HCT116 (cell line): Measurements from ENCODE around the gene METTL21C. TPM values are rescaled to one million over a fixed set of nuclear protein-coding genes. Genes with fewer than 3 reads are reported as not detected.

Experiments
- ATAC-seq: fragments of 200-7000 bp; cut with Tn5 transposase; 2 replicates; pipeline ENCODE4 v1.9.1; 2020; ENCODE audit warnings: mild to moderate bottlenecking, moderate library complexity
- BruUV-seq: library from RNA; stranded (reverse); fragments of 400-500 nt; replicated peaks from 2 replicates; lab custom pipeline; 2021; lab: Mats Ljungman, UMichigan
- CTCF ChIA-PET: fragments of 300-600 bp; sonication (Branson Sonifier 250); formaldehyde crosslinking; loops from one replicate; lab custom pipeline; 2021; ENCODE audit warnings: antibody characterized with exemption; lab: Charles Lee
- POLR2A ChIA-PET: fragments of 300-600, 350-600 bp; sonication (Branson Sonifier 250); formaldehyde crosslinking; loops from one replicate; lab custom pipeline; 2021; ENCODE audit warnings: antibody characterized with exemption; lab: Charles Lee
- RAD21 ChIA-PET, 2 experiments: fragments of 300-600 bp; sonication (Branson Sonifier 250); formaldehyde crosslinking; loops; one replicate each; lab custom pipeline; 2023; ENCODE audit warnings: low total read pairs in 2 of 2; ENCODE audit not compliant: uncharacterized antibody in 2 of 2, unreplicated experiment in 2 of 2, low non-redundant PET in 1 of 2; lab: Charles Lee
- DNase-seq: peaks from one replicate; pipeline ENCODE4 v3.0.0-alpha.2; 2010; ENCODE audit warnings: low read depth, low spot score
- H2AFZ ChIP-seq: fragments of 200-600 bp; shearing (Covaris generic), sonication (generic); 2 replicates; pipeline ENCODE4 v1.6.1; 2017; ENCODE audit warnings: low read depth, mixed run types, mixed read lengths, antibody characterized with exemption, low read length; ENCODE audit not compliant: poor library complexity, severe bottlenecking
- H3K27ac ChIP-seq: 2 replicates; pipeline ENCODE4 v1.5.1; 2012; ENCODE audit warnings: low read depth, low read length
- H3K27me3 ChIP-seq: fragments of 200-600 bp; sonication (generic); 2 replicates; pipeline ENCODE4 v1.6.1; 2016; ENCODE audit warnings: mixed run types, low read length, mixed read lengths; ENCODE audit not compliant: insufficient read depth
- H3K36me3 ChIP-seq, 2 experiments: fragments of 200-500 bp in 1 of 2; fragments of 200-600 bp in 1 of 2; sonication (Bioruptor generic) in 1 of 2; sonication (generic) in 1 of 2; 2 replicates each; pipeline versions ENCODE4 v1.5.1 to v1.6.1; 2014 to 2016; ENCODE audit warnings: low read length in 2 of 2, inconsistent platforms in 1 of 2, mixed read lengths in 1 of 2, mixed run types in 1 of 2; ENCODE audit not compliant: insufficient read depth in 2 of 2, control insufficient read depth in 1 of 2
- H3K4me1 ChIP-seq, 2 experiments: fragments of 200-600 bp in 1 of 2; sonication (generic) in 1 of 2; 2 replicates each; pipeline versions ENCODE4 v1.5.1 to v1.6.1; 2012 to 2017; ENCODE audit warnings: low read length in 2 of 2, inconsistent platforms in 1 of 2, mild to moderate bottlenecking in 1 of 2, mixed read lengths in 1 of 2, mixed run types in 1 of 2, moderate library complexity in 1 of 2; ENCODE audit not compliant: insufficient read depth in 2 of 2, control insufficient read depth in 1 of 2
- H3K4me2 ChIP-seq: fragments of 200-600 bp; sonication (generic); 2 replicates; pipeline ENCODE4 v1.6.1; 2017; ENCODE audit warnings: mixed run types, low read length, mixed read lengths
- H3K4me3 ChIP-seq, 2 experiments: fragments of 200-600 bp in 1 of 2; sonication (generic) in 1 of 2; replicated peaks in 1 of 2; 2 replicates each; pipeline ENCODE4 v1.5.1; 2011 to 2016; ENCODE audit warnings: low read length in 2 of 2, control low read depth in 1 of 2, low read depth in 1 of 2, mild to moderate bottlenecking in 1 of 2, mixed read lengths in 1 of 2, mixed run types in 1 of 2
- H3K79me2 ChIP-seq: fragments of 200-600 bp; sonication (generic); 2 replicates; pipeline ENCODE4 v1.6.1; 2017; ENCODE audit warnings: mild to moderate bottlenecking, mixed run types, low read length, moderate library complexity, mixed read lengths; ENCODE audit not compliant: insufficient read depth
- H3K9ac ChIP-seq: fragments of 200-600 bp; sonication (generic); 2 replicates; pipeline ENCODE4 v1.6.1; 2016; ENCODE audit warnings: low read length, mixed read lengths
- H3K9me2 ChIP-seq: fragments of 200-600 bp; sonication (generic), shearing (Covaris generic); 2 replicates; pipeline ENCODE4 v1.6.1; 2017; ENCODE audit warnings: mixed run types, mild to moderate bottlenecking, moderate library complexity; ENCODE audit not compliant: insufficient read depth
- H3K9me3 ChIP-seq, 2 experiments: fragments of 200-500 bp in 1 of 2; fragments of 200-600 bp in 1 of 2; sonication (Bioruptor generic) in 1 of 2; sonication (generic) in 1 of 2; 2 replicates each; pipeline ENCODE4 v1.6.1; 2014 to 2017; ENCODE audit warnings: low read length in 2 of 2, mixed read lengths in 2 of 2, inconsistent platforms in 1 of 2, low read depth in 1 of 2, mild to moderate bottlenecking in 1 of 2, mixed run types in 1 of 2, moderate library complexity in 1 of 2; ENCODE audit not compliant: control insufficient read depth in 1 of 2, insufficient read depth in 1 of 2
- H4K20me1 ChIP-seq: fragments of 200-600 bp; sonication (generic), shearing (Covaris generic); 2 replicates; pipeline ENCODE4 v1.6.1; 2017; ENCODE audit warnings: mixed run types, mild to moderate bottlenecking, moderate library complexity; ENCODE audit not compliant: insufficient read depth
- CBX3 ChIP-seq: IDR thresholded peaks from 2 replicates; pipeline ENCODE4 v1.6.1; 2012; ENCODE audit warnings: low read depth
- CEBPB ChIP-seq: IDR thresholded peaks from 2 replicates; pipeline ENCODE4 v1.6.1; 2012; ENCODE audit warnings: low read depth
- CTCF ChIP-seq, 3 experiments: fragments of 200-600 bp in 1 of 3; sonication (generic) in 1 of 3; IDR thresholded peaks in 2 of 3; conservative IDR thresholded peaks in 1 of 3; 2 replicates each; pipeline ENCODE4 v1.5.1; 2012 to 2017; ENCODE audit warnings: low read depth in 2 of 3, low read length in 2 of 3, antibody characterized with exemption in 1 of 3, borderline replicate concordance in 1 of 3, control low read depth in 1 of 3, mild to moderate bottlenecking in 1 of 3, mixed read lengths in 1 of 3, mixed run types in 1 of 3, moderate library complexity in 1 of 3; ENCODE audit not compliant: insufficient read depth in 1 of 3
- EGR1 ChIP-seq: IDR thresholded peaks from 2 replicates; pipeline ENCODE4 v1.6.1; 2012; ENCODE audit warnings: low read depth
- ELF1 ChIP-seq: IDR thresholded peaks from 2 replicates; pipeline ENCODE4 v1.6.1; 2012; ENCODE audit warnings: low read depth, borderline replicate concordance
- EZH2 ChIP-seq: fragments of 200-600 bp; sonication (generic); IDR thresholded peaks from 2 replicates; pipeline ENCODE4 v1.6.1; 2017; ENCODE audit warnings: antibody characterized with exemption, mixed run types
- EZH2phosphoT487 ChIP-seq: fragments of 200-600 bp; IDR thresholded peaks from 2 replicates; pipeline ENCODE4 v1.6.1; 2018; ENCODE audit warnings: antibody characterized with exemption, borderline replicate concordance
- FOSL1 ChIP-seq: IDR thresholded peaks from 2 replicates; pipeline ENCODE4 v1.6.1; 2012; ENCODE audit warnings: low read depth
- JUND ChIP-seq: IDR thresholded peaks from 2 replicates; pipeline ENCODE4 v1.6.1; 2012
- POLR2A ChIP-seq: IDR thresholded peaks from 2 replicates; pipeline ENCODE4 v1.7.0; 2011; ENCODE audit warnings: borderline replicate concordance; ENCODE audit not compliant: insufficient read depth, insufficient read length; ENCODE audit errors: extremely low read depth
- RAD21 ChIP-seq: IDR thresholded peaks from 2 replicates; pipeline ENCODE4 v1.6.1; 2012; ENCODE audit warnings: low read depth, mild to moderate bottlenecking
- SIN3A ChIP-seq: IDR thresholded peaks from 2 replicates; pipeline ENCODE4 v1.6.1; 2012; ENCODE audit warnings: low read depth
- SP1 ChIP-seq: IDR thresholded peaks from 2 replicates; pipeline ENCODE4 v1.6.1; 2012; ENCODE audit warnings: low read depth
- YY1 ChIP-seq: IDR thresholded peaks from 2 replicates; pipeline ENCODE4 v1.6.1; 2011; ENCODE audit warnings: low read length, low read depth, moderate library complexity, mild to moderate bottlenecking; ENCODE audit not compliant: insufficient replicate concordance; ENCODE audit errors: extremely low read depth
- ZFX ChIP-seq: fragments of 450-650 bp; IDR thresholded peaks from 2 replicates; pipeline ENCODE4 v1.6.1; 2017
- ZNF274 ChIP-seq: fragments of 200-500 bp; sonication (Bioruptor generic); IDR thresholded peaks from 2 replicates; pipeline ENCODE4 v1.6.1; 2014; ENCODE audit warnings: mild to moderate bottlenecking, low read depth, low read length, inconsistent platforms
- intact Hi-C: fragments of 100-400 bp; cut with micrococcal nuclease; formaldehyde crosslinking; loops from 2 replicates; pipeline ENCODE4 v1.10.0; 2022
- total RNA-seq: library from RNA; stranded (reverse); gene quantifications from one replicate; pipeline ENCODE4 v1.2.1, GENCODE V29; 2021; ENCODE audit not compliant: unreplicated experiment
- TF ChIP-seq, protein P1 (sequence below): IDR thresholded peaks from 2 replicates; pipeline ENCODE4 v1.6.1; 2011; ENCODE audit warnings: mild to moderate bottlenecking, low read length, moderate library complexity; ENCODE audit not compliant: insufficient replicate concordance; ENCODE audit errors: extremely low read depth

Gene METTL21C
- total RNA-seq, 1 experiment from 2014 or later: not detected

DNA sequence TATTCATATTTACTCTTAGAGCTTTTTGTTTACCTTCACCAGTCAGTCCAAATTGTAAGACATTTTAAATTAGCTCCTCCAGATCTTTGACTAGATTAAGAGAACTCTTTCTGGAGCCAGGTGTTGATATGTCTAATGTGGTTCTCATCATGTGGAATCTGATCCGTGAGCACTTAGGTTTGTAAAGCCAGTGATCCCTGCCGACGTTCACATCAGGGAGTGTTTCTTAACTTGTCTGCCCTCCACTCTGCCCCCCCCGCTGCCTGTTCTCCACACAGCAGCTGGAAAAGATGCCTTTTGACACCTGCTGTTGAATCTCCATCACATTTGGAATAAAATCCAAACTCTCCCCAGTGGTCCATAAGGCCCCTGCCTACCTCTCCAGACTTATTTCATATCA is 17.7 kb downstream of the METTL21C start:
- TF ChIP-seq YY1 (no peak), CTCF (IDR thresholded peaks at IDR 0.05 in 2 of 3, conservative IDR thresholded peaks at IDR 0.05 in 1 of 3; ENCODE audit: borderline replicate concordance in 1 of 3, insufficient read depth in 1 of 3, low read depth in 2 of 3, low read length in 2 of 3) (no peak), EZH2phosphoT487 (no peak), ELF1 (no peak), CEBPB (no peak), RAD21 (no peak), JUND (no peak), ZNF274 (no peak), CBX3 (no peak), EZH2 (no peak), POLR2A (no peak), EGR1 (no peak), ZFX (no peak), SIN3A (no peak), SP1 (no peak), FOSL1 (no peak)
- TF ChIP-seq, protein P1, sequence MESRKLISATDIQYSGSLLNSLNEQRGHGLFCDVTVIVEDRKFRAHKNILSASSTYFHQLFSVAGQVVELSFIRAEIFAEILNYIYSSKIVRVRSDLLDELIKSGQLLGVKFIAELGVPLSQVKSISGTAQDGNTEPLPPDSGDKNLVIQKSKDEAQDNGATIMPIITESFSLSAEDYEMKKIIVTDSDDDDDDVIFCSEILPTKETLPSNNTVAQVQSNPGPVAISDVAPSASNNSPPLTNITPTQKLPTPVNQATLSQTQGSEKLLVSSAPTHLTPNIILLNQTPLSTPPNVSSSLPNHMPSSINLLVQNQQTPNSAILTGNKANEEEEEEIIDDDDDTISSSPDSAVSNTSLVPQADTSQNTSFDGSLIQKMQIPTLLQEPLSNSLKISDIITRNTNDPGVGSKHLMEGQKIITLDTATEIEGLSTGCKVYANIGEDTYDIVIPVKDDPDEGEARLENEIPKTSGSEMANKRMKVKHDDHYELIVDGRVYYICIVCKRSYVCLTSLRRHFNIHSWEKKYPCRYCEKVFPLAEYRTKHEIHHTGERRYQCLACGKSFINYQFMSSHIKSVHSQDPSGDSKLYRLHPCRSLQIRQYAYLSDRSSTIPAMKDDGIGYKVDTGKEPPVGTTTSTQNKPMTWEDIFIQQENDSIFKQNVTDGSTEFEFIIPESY: no peak
- Histone ChIP-seq H2AFZ (no peak overlapping the region), H3K4me1 (no peaks in the 10 kb centered on the region), H3K4me2 (no peak overlapping the region), H3K9me3 (no peaks in the 10 kb centered on the region), H3K4me3 (no peak overlapping the region), H3K9me2 (no peaks in the 10 kb centered on the region), H3K79me2 (no peaks in the 10 kb centered on the region), H4K20me1 (no peaks in the 10 kb centered on the region), H3K27me3 (no peaks in the 10 kb centered on the region), H3K36me3 (peaks cover 18 to 27% of the 10 kb centered on the region in 2 experiments; a peak in 3 of 4 replicates), H3K27ac (no peak overlapping the region), H3K9ac (no peak overlapping the region)
- RAD21 ChIA-PET: no interaction called here
- CTCF ChIA-PET: no interaction called here
- no TSS peak for BruUV-seq
- no peak for ATAC-seq
- intact Hi-C loops: no loop called here
- no peak for DNase-seq
- POLR2A ChIA-PET: no interaction called here
